Heart left ventricle (tissue), 16 donors: Measurements from ENCODE around the gene GOPC. TPM values are rescaled to one million over a fixed set of nuclear protein-coding genes. Genes with fewer than 3 reads are reported as not detected.

Source experiments
- ATAC-seq, 4 donors: fragments of 200-7000 bp; cut with Tn5 transposase; one replicate each; pipeline ENCODE4 v1.9.1; 2020 to 2022; ENCODE audit warnings: moderate library complexity in 4 of 4, mild to moderate bottlenecking in 3 of 4, moderate number of reproducible peaks in 1 of 4
- DNase-seq, 5 donors: peaks; one replicate each; pipeline ENCODE4 v3.0.0-alpha.2; 2020
- H3K27ac ChIP-seq, 12 donors: fragments of 200-600 bp; sonication (generic) in 4 of 12; one replicate each; pipeline versions ENCODE4 v1.5.0 to v1.8.0; 2016 to 2022; ENCODE audit warnings: mild to moderate bottlenecking in 2 of 12
- H3K27me3 ChIP-seq, 9 donors: fragments of 200-600 bp; sonication (generic) in 2 of 9; one replicate each; pipeline versions ENCODE4 v1.5.1 to v1.8.0; 2016 to 2022; ENCODE audit warnings: mild to moderate bottlenecking in 3 of 9
- H3K36me3 ChIP-seq, 9 donors: fragments of 200-600 bp; sonication (generic) in 2 of 9; one replicate each; pipeline versions ENCODE4 v1.5.0 to v1.8.0; 2018 to 2022; ENCODE audit warnings: mild to moderate bottlenecking in 2 of 9
- H3K4me1 ChIP-seq, 12 donors: fragments of 200-600 bp; sonication (generic) in 4 of 12; one replicate each; pipeline versions ENCODE4 v1.5.0 to v1.8.0; 2016 to 2022; ENCODE audit warnings: mild to moderate bottlenecking in 3 of 12
- H3K4me3 ChIP-seq, 12 donors: fragments of 200-600 bp; sonication (generic) in 4 of 12; one replicate each; pipeline versions ENCODE4 v1.5.0 to v1.8.0; 2017 to 2022; ENCODE audit warnings: mild to moderate bottlenecking in 9 of 12, moderate library complexity in 4 of 12
- H3K9me3 ChIP-seq, 12 donors: fragments of 200-600 bp; sonication (generic) in 4 of 12; one replicate each; pipeline versions ENCODE4 v1.5.0 to v1.8.0; 2016 to 2022; ENCODE audit warnings: mild to moderate bottlenecking in 1 of 12
- CTCF ChIP-seq, 12 donors: fragments of 200-600 bp; sonication (generic) in 4 of 12; IDR thresholded peaks; one replicate each; pipeline versions ENCODE4 v1.5.0 to v1.8.0; 2018 to 2022; ENCODE audit warnings: antibody characterized with exemption in 12 of 12, mild to moderate bottlenecking in 5 of 12
- POLR2A ChIP-seq, 2 donors: fragments of 450-650 bp; IDR thresholded peaks; one replicate each; pipeline ENCODE4 v1.6.1; 2017; ENCODE audit warnings: antibody characterized with exemption in 2 of 2, mild to moderate bottlenecking in 2 of 2, moderate library complexity in 2 of 2
- WGBS, 4 donors: extraction: QIAGEN DNeasy Blood & Tissue Kit in 2 of 4; methylation state at CpG; one replicate each; pipeline versions ENCODE4 v1.1.5 to v1.1.7; 2013 to 2018; 5-methylcytosine and 5-hydroxymethylcytosine counted together
- intact Hi-C, 10 donors: fragments of 100-400 bp; cut with DNase I; formaldehyde crosslinking; loops; one replicate each; pipeline versions ENCODE4 v1.11.1 to v1.14.2; 2022
- polyA plus RNA-seq, 2 donors: library from polyadenylated mRNA; stranded (reverse); fragments of 200-250 nt; gene quantifications; one replicate each; pipeline ENCODE4 v1.2.3, GENCODE V29; 2013
- total RNA-seq, 9 donors: library from RNA; depleted of rRNA in 2 of 9; stranded (reverse); fragments of >200 nt in 2 of 9; fragmentation: NEBNext Ultra II Directional in 3 of 9; extraction: Animal tissue kit (Norgen Biotek cat#: 25700) in 3 of 9; gene quantifications; one replicate each; pipeline versions ENCODE4 v1.1.0 to v1.2.4, GENCODE V29; 2016 to 2023
- donor health status: ischemic (EF 13 %, LVEDD 7.1; RV severe dilation, severe dysfunction).
- donor health status: healthy with polysubstance abuse.
- donor health status: DM: no; HTN: yes; CAD: no.
- donor health status: DM: no; HTN: no; CAD: no.
- donor health status: ischemic (EF 25% LVEDD 6.9; RV normal size, moderate dysfunction).
- donor health status: ischemic (EF 25% LVEDD 5.7; RV mildly dilated, moderate dysfunction).
- donor health status: healthy.
- donor health status: DM: yes; HTN: yes; CAD: no.
- donor health status: ischemic (EF 35%, LVEDD 5.7; RV mildly dilated, moderate dysfunction).
- donor health status: nonischemic (EF 11% LVEDD 7.7; RV severe dilation, severe dysfunction).
- donor health status: DM: yes; HTN: yes; CAD: no.
- donor health status: PGD.
- donor health status: ischemic (EF 29% LVEDD 5.4; RV normal size, mild dysfunction).
- donor health status: nonischemic (EF 23%, LVEDD 6.1; RV moderate dilation, normal function).

Gene GOPC
- total and polyA plus RNA-seq, 11 donors, result 13.5 to 29.9 (median 21.2) TPM

- DNase-seq (no peak), ATAC-seq (no peak)
- WGBS, 4 donors, result 94 to 97% (median 96%) methylated on average over 5 of the region's 5 CpGs
- intact Hi-C loops, result no loop called here
- Histone ChIP-seq H3K27ac (no peak overlapping the region), H3K36me3 (peaks cover 0 to 3% (median 0%) of the 10 kb centered on the region in 9 donors), H3K27me3 (no peaks in the 10 kb centered on the region), H3K4me1 (peaks cover 0 to 11% (median 2%) of the 10 kb centered on the region in 12 donors), H3K9me3 (no peaks in the 10 kb centered on the region), H3K4me3 (no peak overlapping the region)
- TF ChIP-seq POLR2A (IDR thresholded peaks at IDR 0.05) (no peak), CTCF (IDR thresholded peaks at IDR 0.05) (no peak)
These were observed 70.2 kb downstream of the GOPC start for GRCh38 chr6:117531809-117532725.

GRCh38 chr6:117531346-117531745 lies 71.0 kb downstream of the GOPC start:
- peaks cover 0 to 3% (median 0%) of the 10 kb centered on the region in 9 donors for H3K36me3 ChIP-seq
- no peaks in the 10 kb centered on the region for H3K27me3 ChIP-seq
- WGBS, 4 donors, result 63 to 74% (median 69%) methylated on average over 6 of the region's 6 CpGs
- ATAC-seq (no peak), DNase-seq (no peak)
- H3K4me1 ChIP-seq, result peaks cover 0 to 11% (median 2%) of the 10 kb centered on the region in 12 donors
- intact Hi-C loops, result no loop called here
- H3K4me3 ChIP-seq, result no peak overlapping the region
- H3K9me3 ChIP-seq, result no peaks in the 10 kb centered on the region
- peak overlapping the region in 1 of 12 donors; percentile 34 for H3K27ac ChIP-seq
- TF ChIP-seq CTCF (IDR thresholded peaks at IDR 0.05) (no peak), POLR2A (IDR thresholded peaks at IDR 0.05) (no peak)

GRCh38 chr6:117530467-117531242 lies 71.7 kb downstream of the GOPC start:
- DNase-seq, result no peak
- intact Hi-C loops, result no loop called here
- WGBS, 4 donors, result 90 to 94% (median 91%) methylated on average over 4 of the region's 4 CpGs
- ATAC-seq, result no peak
- no peaks in the 10 kb centered on the region for H3K9me3 ChIP-seq
- peaks cover 0 to 3% (median 0%) of the 10 kb centered on the region in 9 donors for H3K36me3 ChIP-seq
- peak overlapping the region in 1 of 12 donors; percentile 34 for H3K27ac ChIP-seq
- no peak overlapping the region for H3K4me3 ChIP-seq
- H3K4me1 ChIP-seq, result peaks cover 0 to 11% (median 1%) of the 10 kb centered on the region in 12 donors
- TF ChIP-seq POLR2A (IDR thresholded peaks at IDR 0.05) (no peak), CTCF (IDR thresholded peaks at IDR 0.05) (no peak)
- H3K27me3 ChIP-seq, result no peaks in the 10 kb centered on the region

GRCh38 chr6:117525607-117526006 lies 76.7 kb downstream of the GOPC start:
- Histone ChIP-seq H3K27ac (no peak overlapping the region), H3K27me3 (no peaks in the 10 kb centered on the region), H3K36me3 (peaks cover 0 to 7% (median 0%) of the 10 kb centered on the region in 9 donors), H3K4me3 (no peak overlapping the region), H3K9me3 (no peaks in the 10 kb centered on the region), H3K4me1 (peaks cover 0 to 6% (median 0%) of the 10 kb centered on the region in 12 donors)
- intact Hi-C loops, result no loop called here
- TF ChIP-seq CTCF (IDR thresholded peaks at IDR 0.05) (no peak), POLR2A (IDR thresholded peaks at IDR 0.05) (no peak)
- no peak for ATAC-seq
- 90 to 94% (median 93%) methylated on average over 2 of the region's 2 CpGs for WGBS, 4 donors
- DNase-seq, result no peak
